ENCODE measurements around the gene KNSTRN. TPM values are rescaled to one million over a fixed set of nuclear protein-coding genes. Genes with fewer than 3 reads are reported as not detected.

The KNSTRN gene
- total and polyA plus RNA-seq, 9 donors = 5.8 to 10.7 (median 6.6) TPM

DNA sequence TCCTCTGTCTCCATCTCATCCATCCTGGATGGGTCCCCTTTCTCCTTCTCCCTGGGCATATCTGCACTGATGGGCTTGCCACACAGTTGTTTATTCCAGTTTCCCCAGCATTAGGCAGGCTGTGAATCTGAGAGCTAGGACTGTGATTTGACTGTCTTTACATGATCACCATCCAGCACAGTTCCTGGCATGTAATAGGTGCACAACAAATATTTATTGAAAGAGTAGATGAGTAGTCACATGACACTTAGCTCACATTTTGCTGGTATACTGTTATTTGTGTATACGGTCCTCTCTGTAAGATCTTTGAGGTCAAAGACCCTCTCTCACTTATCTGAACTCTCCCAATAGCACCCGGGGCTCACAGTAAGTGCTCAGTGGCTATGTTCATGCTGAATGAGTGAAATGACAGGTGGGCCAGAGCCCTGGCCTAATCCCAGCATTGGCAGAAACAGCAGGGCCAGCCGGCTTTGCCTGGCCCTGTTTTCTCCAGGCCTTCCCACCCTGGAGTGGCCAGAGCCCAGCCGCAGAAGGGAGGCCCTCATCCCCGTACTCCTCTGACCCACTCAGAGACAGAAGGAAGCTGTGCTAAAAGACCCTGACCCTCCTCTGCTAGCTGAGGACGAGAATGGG, 42.1 kb downstream of the KNSTRN start:
- intact Hi-C loops (cut with DNase I) = loop anchor here in 3 of 4 donors (5.0 to 10.0 kb wide), 6 partner anchors 57 to 380 kb away; partner anchors contain the start of gene ANKRD63 (in 2 of the 3)
- no peak for DNase-seq
- Histone ChIP-seq H3K4me1 (ENCODE audit: insufficient read depth) (peaks cover 14% of the 10 kb centered on the region), H3K9me3 (no peaks in the 10 kb centered on the region), H3K27me3 (no peaks in the 10 kb centered on the region), H3K27ac (no peak overlapping the region), H3K36me3 (no peaks in the 10 kb centered on the region), H3K4me3 (no peak overlapping the region)
- WGBS, 3 donors = 80 to 85% (median 84%) methylated on average over 6 of the region's 6 CpGs
- TF ChIP-seq, protein P1, sequence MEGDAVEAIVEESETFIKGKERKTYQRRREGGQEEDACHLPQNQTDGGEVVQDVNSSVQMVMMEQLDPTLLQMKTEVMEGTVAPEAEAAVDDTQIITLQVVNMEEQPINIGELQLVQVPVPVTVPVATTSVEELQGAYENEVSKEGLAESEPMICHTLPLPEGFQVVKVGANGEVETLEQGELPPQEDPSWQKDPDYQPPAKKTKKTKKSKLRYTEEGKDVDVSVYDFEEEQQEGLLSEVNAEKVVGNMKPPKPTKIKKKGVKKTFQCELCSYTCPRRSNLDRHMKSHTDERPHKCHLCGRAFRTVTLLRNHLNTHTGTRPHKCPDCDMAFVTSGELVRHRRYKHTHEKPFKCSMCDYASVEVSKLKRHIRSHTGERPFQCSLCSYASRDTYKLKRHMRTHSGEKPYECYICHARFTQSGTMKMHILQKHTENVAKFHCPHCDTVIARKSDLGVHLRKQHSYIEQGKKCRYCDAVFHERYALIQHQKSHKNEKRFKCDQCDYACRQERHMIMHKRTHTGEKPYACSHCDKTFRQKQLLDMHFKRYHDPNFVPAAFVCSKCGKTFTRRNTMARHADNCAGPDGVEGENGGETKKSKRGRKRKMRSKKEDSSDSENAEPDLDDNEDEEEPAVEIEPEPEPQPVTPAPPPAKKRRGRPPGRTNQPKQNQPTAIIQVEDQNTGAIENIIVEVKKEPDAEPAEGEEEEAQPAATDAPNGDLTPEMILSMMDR (IDR thresholded peaks at IDR 0.05) = no peak
- TF ChIP-seq EP300 (IDR thresholded peaks at IDR 0.05) (no peak), POLR2A (IDR thresholded peaks at IDR 0.05) (no peak)

DNA sequence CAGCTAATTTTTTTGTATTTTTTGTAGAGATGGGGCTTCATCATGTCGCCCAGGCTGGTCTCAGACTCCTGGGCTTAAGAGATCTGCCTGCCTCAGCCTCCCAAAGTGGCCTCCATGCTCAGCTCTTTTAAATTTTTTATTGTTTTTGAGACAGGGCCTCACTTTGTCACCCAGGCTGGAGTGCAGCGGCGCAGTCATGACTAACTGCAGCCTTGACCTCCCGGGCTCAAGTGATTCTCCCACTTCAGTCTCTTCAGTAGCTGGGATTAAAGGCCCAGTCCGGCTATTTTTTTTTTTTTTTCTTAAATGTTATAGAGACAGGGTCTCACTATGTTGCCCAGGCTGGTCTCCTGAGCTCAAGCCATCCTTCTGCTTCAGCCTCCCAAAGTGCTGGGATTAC, 43.2 kb downstream of the KNSTRN start:
- Histone ChIP-seq H3K27ac (no peak overlapping the region), H3K36me3 (no peaks in the 10 kb centered on the region), H3K27me3 (no peaks in the 10 kb centered on the region), H3K4me1 (ENCODE audit: insufficient read depth) (peaks cover 9% of the 10 kb centered on the region), H3K9me3 (no peaks in the 10 kb centered on the region), H3K4me3 (no peak overlapping the region)
- intact Hi-C loops (cut with DNase I) = loop anchor here in 3 of 4 donors (10.0 kb wide), 3 partner anchors 61 to 381 kb away; no protein-coding TSS in a partner anchor
- no peak for DNase-seq
- TF ChIP-seq, protein P1 (IDR thresholded peaks at IDR 0.05) = no peak
- TF ChIP-seq POLR2A (IDR thresholded peaks at IDR 0.05) (no peak), EP300 (IDR thresholded peaks at IDR 0.05) (no peak)
- WGBS, 3 donors = 70 to 79% (median 77%) methylated on average over 5 of the region's 5 CpGs

DNA sequence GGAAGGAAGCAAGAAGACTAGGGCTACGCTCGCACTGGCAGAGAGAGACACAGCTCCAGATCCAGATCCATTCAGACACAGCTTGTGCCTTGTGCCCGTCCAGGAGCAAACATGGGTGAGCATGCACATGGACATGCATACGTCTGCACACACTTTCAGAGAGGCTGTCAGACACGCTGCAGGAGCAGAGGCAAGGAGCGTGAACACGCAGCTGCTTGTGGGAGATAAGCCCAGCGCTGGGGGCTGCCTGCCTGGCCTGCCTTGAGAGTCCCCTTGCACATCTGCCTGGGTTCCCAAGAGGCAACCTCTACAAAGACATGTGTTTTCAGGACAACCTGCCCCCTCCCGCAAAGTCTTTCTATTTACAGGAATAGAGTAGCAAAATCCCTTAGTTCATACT, 44.7 kb downstream of the KNSTRN start:
- intact Hi-C loops (cut with DNase I) = loop anchor here in 3 of 4 donors (10.0 kb wide), 3 partner anchors 62 to 382 kb away; no protein-coding TSS in a partner anchor
- WGBS, 3 donors = 87 to 92% (median 90%) methylated on average over 9 of the region's 9 CpGs
- DNase-seq = no peak
- no peak overlapping the region for H3K27ac ChIP-seq
- H3K9me3 ChIP-seq = no peaks in the 10 kb centered on the region
- no peaks in the 10 kb centered on the region for H3K4me1 ChIP-seq (ENCODE audit: insufficient read depth)
- TF ChIP-seq POLR2A (IDR thresholded peaks at IDR 0.05) (no peak), EP300 (IDR thresholded peaks at IDR 0.05) (no peak)
- TF ChIP-seq, protein P1 (IDR thresholded peaks at IDR 0.05) = no peak
- H3K27me3 ChIP-seq = no peaks in the 10 kb centered on the region
- H3K4me3 ChIP-seq = no peak overlapping the region
- no peaks in the 10 kb centered on the region for H3K36me3 ChIP-seq

DNA sequence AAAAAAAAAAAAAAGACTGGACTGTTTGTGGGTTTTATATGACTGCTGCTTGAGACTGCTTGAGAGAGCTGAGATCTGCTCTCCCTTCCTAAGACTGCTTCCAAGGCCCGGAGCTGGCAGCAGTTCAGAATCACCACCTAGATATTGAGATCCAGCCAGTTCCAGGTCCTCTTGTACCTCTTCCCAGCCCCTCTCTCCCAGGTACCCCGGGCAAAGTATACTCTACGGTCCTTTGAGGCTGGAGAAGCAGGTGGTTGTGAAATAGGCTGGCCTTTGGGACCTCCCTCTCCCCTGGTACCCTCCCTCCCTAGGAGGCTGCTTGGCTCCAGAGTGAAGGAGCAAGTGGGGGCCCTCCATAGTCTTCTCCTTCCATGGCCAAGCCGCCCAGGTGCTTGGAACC, 45.7 kb downstream of the KNSTRN start:
- H3K9me3 ChIP-seq = no peaks in the 10 kb centered on the region
- no peak overlapping the region for H3K4me3 ChIP-seq
- TF ChIP-seq, protein P1 (IDR thresholded peaks at IDR 0.05) = no peak
- no peak for TF ChIP-seq POLR2A (IDR thresholded peaks at IDR 0.05)
- no peak for TF ChIP-seq EP300 (IDR thresholded peaks at IDR 0.05)
- H3K27ac ChIP-seq = no peak overlapping the region
- no peaks in the 10 kb centered on the region for H3K4me1 ChIP-seq (ENCODE audit: insufficient read depth)
- WGBS, 3 donors = 87 to 91% (median 88%) methylated on average over 4 of the region's 4 CpGs
- no peaks in the 10 kb centered on the region for H3K36me3 ChIP-seq
- intact Hi-C loops (cut with DNase I) = loop anchor here in 3 of 4 donors (10.0 kb wide), 3 partner anchors 63 to 383 kb away; no protein-coding TSS in a partner anchor
- DNase-seq = no peak
- H3K27me3 ChIP-seq = no peaks in the 10 kb centered on the region

All from ovary (tissue), 9 donors.